ENCODE results near the gene EDRF1. TPM values are rescaled to one million over a fixed set of nuclear protein-coding genes. Genes with fewer than 3 reads are reported as not detected.

EDRF1 gene
- total RNA-seq, 4 donors from 2014 or later = 8.1 to 19.4 (median 10.3) TPM

DNA sequence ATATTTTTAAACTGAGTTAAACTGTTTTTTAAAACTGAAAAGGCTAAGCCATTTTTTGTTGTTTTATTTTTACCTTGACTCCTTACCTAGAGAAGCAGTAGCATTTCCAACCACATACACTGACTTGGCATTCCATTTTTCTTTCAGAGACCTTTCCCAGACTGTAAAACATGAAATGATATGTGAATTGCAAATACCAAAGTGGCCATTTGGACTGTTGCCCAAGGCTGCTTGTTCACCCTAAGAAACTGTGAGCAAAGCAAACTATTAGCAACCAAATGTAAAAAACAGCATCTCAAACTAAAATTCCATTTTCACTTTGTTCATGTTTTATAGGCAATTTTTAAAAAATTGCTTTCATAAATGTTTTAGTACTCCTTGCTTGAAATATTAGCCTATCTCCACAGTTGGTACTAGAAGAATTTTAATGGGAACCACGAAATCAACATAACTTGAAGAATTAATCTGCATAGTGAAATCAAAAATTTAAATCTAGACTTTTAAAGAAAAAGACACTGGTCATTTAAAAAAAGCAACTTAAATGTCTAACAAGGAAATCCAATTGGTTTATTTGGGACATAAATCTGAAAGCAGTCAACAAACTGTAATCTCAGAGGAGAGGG is 92.7 kb downstream of the EDRF1 start:
- intact Hi-C loops (cut with DNase I; ENCODE audit: low total_unique reads) = no loop called here
- Histone ChIP-seq H3K4me3 (no peak overlapping the region), H3K9me3 (no peaks in the 10 kb centered on the region), H3K27ac (no peak overlapping the region), H3K36me3 (peaks cover 0 to 49% of the 10 kb centered on the region in 2 donors), H3K27me3 (no peaks in the 10 kb centered on the region), H3K4me1 (no peaks in the 10 kb centered on the region)
- no peak for DNase-seq
- in situ Hi-C loops (cut with MboI; ENCODE audit: low sequenced_read_pairs in 4 of 4) = no loop called here
- no peak for ATAC-seq
- no peak for TF ChIP-seq CTCF (IDR thresholded peaks at IDR 0.05 in 4 of 5, conservative IDR thresholded peaks at IDR 0.05 in 1 of 5)
- no peak for TF ChIP-seq POLR2A (IDR thresholded peaks at IDR 0.05)

Other genes with a start within 250 kb of the EDRF1 start
- gene TEX36, start 36.5 kb upstream of the EDRF1 start, total RNA-seq = not detected
- gene MMP21, start 56.1 kb downstream of the EDRF1 start, total RNA-seq = not detected
- 10 to 100 TPM; 29.1 to 78.2 (median 64.2) TPM for gene UROS, start 103.5 kb downstream of the EDRF1 start, total RNA-seq
- gene BCCIP, start 103.8 kb downstream of the EDRF1 start, total RNA-seq = 10 to 100 TPM; 51.1 to 85.6 (median 67.0) TPM
- gene DHX32, start 161.6 kb downstream of the EDRF1 start, total RNA-seq = 10 to 100 TPM; 27.4 to 44.4 (median 32.9) TPM
- under 1 TPM in 3 of 4 donors, not detected in 1; 0.24 to 0.61 (median 0.42) TPM for gene FANK1, start 176.9 kb downstream of the EDRF1 start, total RNA-seq